Endothelial cell (in vitro differentiated cells): ENCODE results near the gene OR2B2. TPM values are rescaled to one million over a fixed set of nuclear protein-coding genes. Genes with fewer than 3 reads are reported as not detected.

ENCODE experiments used
- DNase-seq: peaks from one replicate; pipeline ENCODE4 v3.0.0; 2021; ENCODE audit warnings: low spot score
- H3K27ac Mint-ChIP-seq: one replicate; pipeline ENCODE4 v1.8.0; 2021; ENCODE audit warnings: mixed read lengths, inconsistent platforms; ENCODE audit not compliant: unreplicated experiment
- H3K27me3 Mint-ChIP-seq: one replicate; pipeline ENCODE4 v1.8.0; 2021; ENCODE audit warnings: mild to moderate bottlenecking, moderate library complexity, mixed read lengths, inconsistent platforms; ENCODE audit not compliant: unreplicated experiment
- H3K36me3 Mint-ChIP-seq: one replicate; pipeline ENCODE4 v1.8.0; 2021; ENCODE audit warnings: mild to moderate bottlenecking, low read depth, mixed read lengths, inconsistent platforms; ENCODE audit not compliant: unreplicated experiment
- H3K4me1 Mint-ChIP-seq: one replicate; pipeline ENCODE4 v1.8.0; 2021; ENCODE audit warnings: mild to moderate bottlenecking, mixed read lengths, inconsistent platforms; ENCODE audit not compliant: unreplicated experiment
- H3K4me3 Mint-ChIP-seq: one replicate; pipeline ENCODE4 v1.8.0; 2021; ENCODE audit warnings: mild to moderate bottlenecking, mixed read lengths, inconsistent platforms; ENCODE audit not compliant: unreplicated experiment
- H3K9me3 Mint-ChIP-seq: one replicate; pipeline ENCODE4 v1.8.0; 2021; ENCODE audit warnings: mixed read lengths, inconsistent platforms; ENCODE audit not compliant: unreplicated experiment
- total RNA-seq: library from RNA; stranded (reverse); fragmentation: NEBNext Ultra II Directional; extraction: Animal tissue kit (Norgen Biotek cat#: 25700); gene quantifications from one replicate; pipeline ENCODE4 v1.2.1, GENCODE V29; 2021; ENCODE audit not compliant: unreplicated experiment
- TF ChIP-seq, protein P1 (sequence below): fragments of 200-600 bp; sonication (generic); IDR thresholded peaks from one replicate; pipeline ENCODE4 v1.5.0; 2021; ENCODE audit warnings: antibody characterized with exemption; ENCODE audit not compliant: unreplicated experiment

Gene OR2B2
- total RNA-seq, 1 donor from 2014 or later: not detected

DNA sequence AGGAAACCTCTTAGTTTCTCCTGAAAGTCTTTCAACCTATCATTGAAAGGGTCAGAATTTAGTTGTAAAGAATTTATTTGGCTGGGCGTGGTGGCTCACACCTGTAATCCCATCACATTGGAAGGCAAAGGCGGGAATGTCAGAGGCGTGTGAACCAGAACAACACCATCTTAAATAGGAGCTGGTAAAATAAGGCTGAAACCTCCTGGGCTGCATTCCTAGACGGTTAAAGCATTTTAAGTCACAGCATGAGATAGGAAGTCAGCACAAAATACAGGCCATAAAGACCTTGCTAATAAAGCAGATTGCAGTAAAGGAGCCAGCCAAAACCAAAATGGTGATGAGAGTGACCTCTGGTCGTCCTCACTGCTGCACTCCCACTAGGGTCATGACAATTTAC, 29.6 kb downstream of the OR2B2 start:
- Mint-ChIP-seq H3K4me1 (peaks cover 9% of the 10 kb centered on the region), H3K27ac (no peak overlapping the region), H3K27me3 (peaks cover 4% of the 10 kb centered on the region), H3K36me3 (no peaks in the 10 kb centered on the region), H3K4me3 (no peak overlapping the region), H3K9me3 (no peaks in the 10 kb centered on the region)
- DNase-seq: no peak
- TF ChIP-seq, protein P1, sequence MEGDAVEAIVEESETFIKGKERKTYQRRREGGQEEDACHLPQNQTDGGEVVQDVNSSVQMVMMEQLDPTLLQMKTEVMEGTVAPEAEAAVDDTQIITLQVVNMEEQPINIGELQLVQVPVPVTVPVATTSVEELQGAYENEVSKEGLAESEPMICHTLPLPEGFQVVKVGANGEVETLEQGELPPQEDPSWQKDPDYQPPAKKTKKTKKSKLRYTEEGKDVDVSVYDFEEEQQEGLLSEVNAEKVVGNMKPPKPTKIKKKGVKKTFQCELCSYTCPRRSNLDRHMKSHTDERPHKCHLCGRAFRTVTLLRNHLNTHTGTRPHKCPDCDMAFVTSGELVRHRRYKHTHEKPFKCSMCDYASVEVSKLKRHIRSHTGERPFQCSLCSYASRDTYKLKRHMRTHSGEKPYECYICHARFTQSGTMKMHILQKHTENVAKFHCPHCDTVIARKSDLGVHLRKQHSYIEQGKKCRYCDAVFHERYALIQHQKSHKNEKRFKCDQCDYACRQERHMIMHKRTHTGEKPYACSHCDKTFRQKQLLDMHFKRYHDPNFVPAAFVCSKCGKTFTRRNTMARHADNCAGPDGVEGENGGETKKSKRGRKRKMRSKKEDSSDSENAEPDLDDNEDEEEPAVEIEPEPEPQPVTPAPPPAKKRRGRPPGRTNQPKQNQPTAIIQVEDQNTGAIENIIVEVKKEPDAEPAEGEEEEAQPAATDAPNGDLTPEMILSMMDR: no peak

- TF ChIP-seq, protein P1: no peak
- H3K27ac Mint-ChIP-seq: peak overlapping the region; percentile 39
- DNase-seq: no peak
Measured at GRCh38 chr6:27879837-27880236, 32.4 kb downstream of the OR2B2 start.

DNA sequence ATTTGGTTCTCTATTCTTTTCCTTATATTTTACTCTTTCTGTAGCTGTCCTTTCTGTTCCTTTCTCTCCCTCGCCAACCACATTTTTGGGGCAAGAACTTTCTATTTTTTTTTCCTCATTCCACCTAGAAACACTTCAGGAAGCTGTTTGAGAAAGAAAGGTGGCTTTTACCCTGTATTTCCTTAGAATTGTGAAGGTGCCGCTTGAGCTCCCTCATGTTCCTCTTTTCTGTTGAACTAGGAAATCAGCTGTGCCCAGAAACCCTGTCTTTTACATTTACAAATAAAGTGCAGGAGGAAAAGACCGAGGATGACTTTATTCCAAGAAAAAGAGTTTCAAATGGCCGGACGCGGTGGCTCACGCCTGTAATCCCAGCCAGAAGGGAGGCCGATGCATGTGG, 38.2 kb downstream of the OR2B2 start:
- Mint-ChIP-seq H3K9me3 (no peaks in the 10 kb centered on the region), H3K4me3 (peak overlapping the region; percentile 94), H3K27ac (peak overlapping the region; percentile 98), H3K4me1 (peaks cover 38% of the 10 kb centered on the region), H3K36me3 (peaks cover 13% of the 10 kb centered on the region), H3K27me3 (peaks cover 19% of the 10 kb centered on the region)
- no peak for DNase-seq
- TF ChIP-seq, protein P1: no peak

More at GRCh38 chr6:27879837-27880236, 32.4 kb downstream of the OR2B2 start:
- Mint-ChIP-seq H3K4me3 (no peak overlapping the region), H3K27me3 (peaks cover 4% of the 10 kb centered on the region), H3K4me1 (peaks cover 9% of the 10 kb centered on the region), H3K36me3 (no peaks in the 10 kb centered on the region), H3K9me3 (no peaks in the 10 kb centered on the region)

- Mint-ChIP-seq H3K4me1 (peaks cover 38% of the 10 kb centered on the region), H3K36me3 (peaks cover 13% of the 10 kb centered on the region), H3K4me3 (peak overlapping the region; percentile 94), H3K27ac (peak overlapping the region; percentile 98), H3K9me3 (no peaks in the 10 kb centered on the region), H3K27me3 (peaks cover 19% of the 10 kb centered on the region)
- TF ChIP-seq, protein P1: no peak
- peak; percentile 60 for DNase-seq
Measured at GRCh38 chr6:27873021-27873940, 38.9 kb downstream of the OR2B2 start.

DNA sequence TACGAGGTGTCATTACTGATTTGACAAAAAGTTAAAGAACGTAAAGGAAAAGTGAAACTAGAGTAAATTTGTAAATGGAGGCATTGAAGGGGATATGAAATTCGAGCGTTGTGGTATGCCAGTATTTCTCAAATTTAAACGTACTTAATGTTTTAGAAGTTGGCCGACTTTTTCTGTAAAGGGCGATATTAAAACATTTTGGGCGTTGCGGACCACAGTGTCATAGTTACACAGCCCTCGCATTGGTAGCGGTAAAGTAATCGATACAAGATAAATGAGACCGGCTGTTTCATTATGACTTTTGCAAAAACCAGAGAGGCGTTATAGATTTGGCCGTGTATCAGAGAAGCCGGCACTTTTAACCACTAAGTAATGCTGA, 39.6 kb downstream of the OR2B2 start:
- Mint-ChIP-seq H3K4me3 (peak overlapping the region; percentile 94), H3K27ac (peak overlapping the region; percentile 98), H3K9me3 (no peaks in the 10 kb centered on the region), H3K27me3 (peaks cover 19% of the 10 kb centered on the region), H3K4me1 (peaks cover 38% of the 10 kb centered on the region), H3K36me3 (peaks cover 13% of the 10 kb centered on the region)
- DNase-seq: no peak
- TF ChIP-seq, protein P1: no peak
